GM19043 (cell line): Measurements from ENCODE around the gene IDI1.
"Not testable (repeated sequence)": the region's sequence is repeated elsewhere in the genome, so short reads cannot be mapped to it uniquely, and the experiment has no call there.

Source experiments
- ATAC-seq: cut with Tn5 transposase; IDR thresholded peaks from one replicate; pipeline ENCODE4 v1.9.1; 2021; ENCODE audit warnings: low read depth; ENCODE audit not compliant: unreplicated experiment

IDI1 gene

GRCh38 chr10:1064964-1065247, 16.0 kb upstream of the IDI1 start:
- ATAC-seq = no peak

- ATAC-seq = no peak
These were observed 14.4 kb upstream of the IDI1 start for GRCh38 chr10:1063232-1063865.

GRCh38 chr10:1061930-1062774, 13.2 kb upstream of the IDI1 start:
- no peak for ATAC-seq

- no peak for ATAC-seq
These were observed 11.0 kb upstream of the IDI1 start for GRCh38 chr10:1059902-1060301.

- ATAC-seq = no peak
These were observed 9.1 kb upstream of the IDI1 start for GRCh38 chr10:1058017-1058416.

- peak; percentile 13 for ATAC-seq
These were observed 8.3 kb upstream of the IDI1 start for GRCh38 chr10:1057106-1057657.

- ATAC-seq = peak; percentile 90
These were observed 7.6 kb upstream of the IDI1 start, which contains the start of gene WDR37 for GRCh38 chr10:1056326-1057105. WDR37 (plus strand) TSS chr10:1056385; CDS start chr10:1072156, 15,771 bp downstream.

GRCh38 chr10:1054684-1055083, 5.8 kb upstream of the IDI1 start:
- no peak for ATAC-seq

GRCh38 chr10:1050554-1050953, 1.6 kb upstream of the IDI1 start:
- no peak for ATAC-seq

- ATAC-seq = no peak
These were observed 1.2 kb upstream of the IDI1 start for GRCh38 chr10:1050145-1050544.

- no peak for ATAC-seq
These were observed 573 bp upstream of the IDI1 start for GRCh38 chr10:1049425-1049958.

- ATAC-seq = peak; percentile 1
These were observed 579 bp downstream of the IDI1 start for GRCh38 chr10:1048349-1048731.

- ATAC-seq = no peak
These were observed 982 bp downstream of the IDI1 start for GRCh38 chr10:1047937-1048336.

- ATAC-seq = no peak
These were observed 3.5 kb downstream of the IDI1 start for GRCh38 chr10:1045415-1045814.

GRCh38 chr10:1044964-1045363, 4.0 kb downstream of the IDI1 start:
- no peak for ATAC-seq

GRCh38 chr10:1044146-1044545, 4.8 kb downstream of the IDI1 start:
- ATAC-seq = no peak

- peak; percentile 71 for ATAC-seq
These were observed 5.4 kb downstream of the IDI1 start for GRCh38 chr10:1043532-1043995.

GRCh38 chr10:1041514-1041913, 7.4 kb downstream of the IDI1 start:
- ATAC-seq = no peak

- no peak for ATAC-seq
These were observed 8.8 kb downstream of the IDI1 start for GRCh38 chr10:1040133-1040532.

GRCh38 chr10:1038769-1039168, 10.2 kb downstream of the IDI1 start:
- ATAC-seq = not testable (repeated sequence)

- ATAC-seq = no peak
These were observed 11.8 kb downstream of the IDI1 start for GRCh38 chr10:1037098-1037497.
